Skeletal muscle tissue (tissue), 4 donors: ENCODE measurements around the gene MPHOSPH8. TPM values are rescaled to one million over a fixed set of nuclear protein-coding genes. Genes with fewer than 3 reads are reported as not detected.

Source experiments
- H3K27ac ChIP-seq: one replicate; pipeline ENCODE4 v1.7.0; 2013; ENCODE audit warnings: mild to moderate bottlenecking, low read depth, low read length, inconsistent platforms
- H3K27me3 ChIP-seq, 3 donors: one replicate each; pipeline ENCODE4 v1.7.0; 2013; ENCODE audit warnings: low read length in 3 of 3; ENCODE audit not compliant: control insufficient read depth in 3 of 3, insufficient read depth in 3 of 3
- H3K36me3 ChIP-seq, 3 donors: one replicate each; pipeline ENCODE4 v1.7.0; 2013; ENCODE audit warnings: low read length in 3 of 3; ENCODE audit not compliant: control insufficient read depth in 3 of 3, insufficient read depth in 3 of 3
- H3K4me1 ChIP-seq, 3 donors: one replicate each; pipeline ENCODE4 v1.7.0; 2013; ENCODE audit warnings: low read length in 3 of 3, mild to moderate bottlenecking in 3 of 3; ENCODE audit not compliant: control insufficient read depth in 3 of 3, insufficient read depth in 3 of 3
- H3K4me3 ChIP-seq, 3 donors: one replicate each; pipeline ENCODE4 v1.7.0; 2013; ENCODE audit warnings: low read length in 3 of 3
- H3K9ac ChIP-seq, 3 donors: one replicate each; pipeline ENCODE4 v1.7.0; 2013; ENCODE audit warnings: low read length in 3 of 3, mild to moderate bottlenecking in 3 of 3, moderate library complexity in 2 of 3, low read depth in 1 of 3
- H3K9me3 ChIP-seq, 3 donors: one replicate each; pipeline ENCODE4 v1.7.0; 2013; ENCODE audit warnings: low read length in 3 of 3; ENCODE audit not compliant: control insufficient read depth in 3 of 3
- total RNA-seq: library from RNA; depleted of rRNA; stranded (reverse); fragments of >200 nt; gene quantifications from one replicate; pipeline ENCODE4 v1.2.3, GENCODE V29; 2014
- donor health status: Osteomylitis.

The MPHOSPH8 gene
- total RNA-seq = 7.8 TPM

GRCh38 chr13:19633479-19634255 lies at the start of gene MPHOSPH8:
Gene MPHOSPH8 (plus strand): TSS chr13:19633659. CDS start chr13:19633749, 90 bp downstream.
- H3K27me3 ChIP-seq = no peaks in the 10 kb centered on the region
- peak within 1 kb of the TSS; percentile 95 to 100 (median 98) for H3K4me3 ChIP-seq
- peaks cover 9 to 12% (median 12%) of the 10 kb centered on the region in 3 donors for H3K4me1 ChIP-seq
- H3K9ac ChIP-seq = peak within 1 kb of the TSS; percentile 89 to 97 (median 92)
- no peaks in the 10 kb centered on the region for H3K9me3 ChIP-seq
- H3K27ac ChIP-seq = peak within 1 kb of the TSS; percentile 96
- no peaks in the 10 kb centered on the region for H3K36me3 ChIP-seq

GRCh38 chr13:19586904-19587634 lies 46.4 kb upstream of the MPHOSPH8 start:
- no peak overlapping the region for H3K9ac ChIP-seq
- no peaks in the 10 kb centered on the region for H3K27me3 ChIP-seq
- no peak overlapping the region for H3K27ac ChIP-seq
- no peaks in the 10 kb centered on the region for H3K4me1 ChIP-seq
- no peaks in the 10 kb centered on the region for H3K36me3 ChIP-seq
- H3K9me3 ChIP-seq = no peaks in the 10 kb centered on the region
- H3K4me3 ChIP-seq = peak overlapping the region in 1 of 3 donors; percentile 29

- H3K9ac ChIP-seq = no peak overlapping the region
- no peak overlapping the region for H3K4me3 ChIP-seq
- no peaks in the 10 kb centered on the region for H3K9me3 ChIP-seq
Observed at GRCh38 chr13:19587635-19588300, 45.7 kb upstream of the MPHOSPH8 start.

GRCh38 chr13:19589312-19589711 lies 44.1 kb upstream of the MPHOSPH8 start:
- Histone ChIP-seq H3K4me1 (no peaks in the 10 kb centered on the region), H3K9ac (no peak overlapping the region), H3K4me3 (no peak overlapping the region), H3K36me3 (no peaks in the 10 kb centered on the region), H3K9me3 (no peaks in the 10 kb centered on the region), H3K27ac (no peak overlapping the region), H3K27me3 (no peaks in the 10 kb centered on the region)

More at GRCh38 chr13:19587635-19588300, 45.7 kb upstream of the MPHOSPH8 start:
- no peak overlapping the region for H3K27ac ChIP-seq
- no peaks in the 10 kb centered on the region for H3K27me3 ChIP-seq
- no peaks in the 10 kb centered on the region for H3K4me1 ChIP-seq
- H3K36me3 ChIP-seq = no peaks in the 10 kb centered on the region

GRCh38 chr13:19590423-19590822 lies 43.0 kb upstream of the MPHOSPH8 start:
- Histone ChIP-seq H3K36me3 (no peaks in the 10 kb centered on the region), H3K9me3 (no peaks in the 10 kb centered on the region), H3K4me1 (no peaks in the 10 kb centered on the region), H3K27me3 (no peaks in the 10 kb centered on the region), H3K27ac (no peak overlapping the region), H3K9ac (no peak overlapping the region), H3K4me3 (no peak overlapping the region)

- Histone ChIP-seq H3K27ac (no peak overlapping the region), H3K9ac (no peak overlapping the region), H3K4me1 (no peaks in the 10 kb centered on the region), H3K36me3 (no peaks in the 10 kb centered on the region), H3K9me3 (no peaks in the 10 kb centered on the region), H3K4me3 (no peak overlapping the region), H3K27me3 (no peaks in the 10 kb centered on the region)
Observed at GRCh38 chr13:19591864-19592263, 41.6 kb upstream of the MPHOSPH8 start.

GRCh38 chr13:19592657-19593180 lies 40.7 kb upstream of the MPHOSPH8 start:
- no peaks in the 10 kb centered on the region for H3K4me1 ChIP-seq
- no peak overlapping the region for H3K4me3 ChIP-seq
- no peaks in the 10 kb centered on the region for H3K27me3 ChIP-seq
- no peaks in the 10 kb centered on the region for H3K36me3 ChIP-seq
- no peak overlapping the region for H3K27ac ChIP-seq
- H3K9me3 ChIP-seq = no peaks in the 10 kb centered on the region
- no peak overlapping the region for H3K9ac ChIP-seq

- Histone ChIP-seq H3K4me3 (no peak overlapping the region), H3K36me3 (no peaks in the 10 kb centered on the region), H3K9ac (no peak overlapping the region), H3K27me3 (peaks cover 0 to 2% (median 0%) of the 10 kb centered on the region in 3 donors), H3K4me1 (no peaks in the 10 kb centered on the region), H3K9me3 (no peaks in the 10 kb centered on the region), H3K27ac (no peak overlapping the region)
Observed at GRCh38 chr13:19596086-19596485, 37.4 kb upstream of the MPHOSPH8 start.

- H3K4me3 ChIP-seq = no peak overlapping the region
- H3K27me3 ChIP-seq = peaks cover 0 to 7% (median 6%) of the 10 kb centered on the region in 3 donors
- H3K27ac ChIP-seq = no peak overlapping the region
- no peak overlapping the region for H3K9ac ChIP-seq
- no peaks in the 10 kb centered on the region for H3K9me3 ChIP-seq
- no peaks in the 10 kb centered on the region for H3K4me1 ChIP-seq
- H3K36me3 ChIP-seq = no peaks in the 10 kb centered on the region
Observed at GRCh38 chr13:19596960-19597361, 36.5 kb upstream of the MPHOSPH8 start.
